Skin epidermis (tissue), 12 donors: ENCODE results near the gene RNPC3.

Experiments
- H3K27ac ChIP-seq, 21 experiments: fragments of 200-600 bp; sonication (generic) in 11 of 21; one replicate each; pipeline ENCODE4 v1.5.0; 2020; ENCODE audit warnings: mild to moderate bottlenecking in 3 of 21, inconsistent platforms in 2 of 21, moderate library complexity in 2 of 21
- H3K4me3 ChIP-seq, 7 experiments: fragments of 200-600 bp; sonication (generic) in 2 of 7; one replicate each; pipeline ENCODE4 v1.5.0; 2020; ENCODE audit warnings: inconsistent platforms in 2 of 7, mild to moderate bottlenecking in 2 of 7, moderate library complexity in 1 of 7

RNPC3 gene

DNA sequence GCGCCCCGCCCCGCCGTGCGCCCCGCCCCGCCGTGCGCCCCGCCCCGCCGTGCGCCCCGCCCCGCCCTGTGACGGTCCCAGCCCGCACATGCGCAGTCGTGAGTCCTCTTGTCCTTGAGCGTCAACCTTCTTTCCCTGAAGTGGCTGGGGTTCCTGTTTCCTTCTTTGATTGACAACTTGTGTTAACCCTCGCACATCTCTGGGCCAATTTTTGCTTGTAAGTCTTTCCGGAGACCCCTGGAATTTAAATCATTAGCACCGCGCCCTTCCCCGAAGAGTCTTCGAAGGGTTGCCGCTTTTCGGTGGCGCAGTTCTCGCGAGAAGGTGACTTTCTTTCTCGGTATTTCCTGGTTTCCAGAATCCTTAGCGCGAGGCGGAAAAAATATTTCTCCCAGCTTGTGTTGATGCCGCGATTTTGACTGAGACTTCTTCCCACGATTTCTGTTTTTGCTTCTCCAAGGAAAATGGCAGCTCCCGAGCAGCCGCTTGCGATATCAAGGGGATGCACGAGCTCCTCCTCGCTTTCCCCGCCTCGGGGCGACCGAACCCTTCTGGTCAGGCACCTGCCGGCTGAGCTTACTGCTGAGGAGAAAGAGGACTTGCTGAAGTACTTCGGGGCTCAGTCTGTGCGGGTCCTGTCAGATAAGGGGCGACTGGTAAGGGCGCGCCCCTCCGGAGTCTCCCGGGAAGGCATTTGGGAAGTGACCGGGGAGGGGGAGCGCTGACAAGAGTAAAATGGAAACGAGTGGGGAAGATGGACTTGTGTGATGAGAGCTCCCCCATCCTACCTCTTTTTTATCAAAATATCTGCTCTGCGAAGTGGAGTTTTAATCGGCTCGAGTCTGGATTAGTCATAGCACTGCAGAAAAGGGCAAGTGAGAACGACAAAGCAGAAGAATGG, at the start of gene RNPC3:
Gene RNPC3, plus strand, starts transcription at position 93 of the 901 bp plus-strand sequence. Its CDS starts 372 bp downstream, at position 465.
- H3K4me3 ChIP-seq = peak within 1 kb of the TSS; percentile 57 to 90 (median 82)
- peak within 1 kb of the TSS; percentile 83 to 98 (median 95) for H3K27ac ChIP-seq

DNA sequence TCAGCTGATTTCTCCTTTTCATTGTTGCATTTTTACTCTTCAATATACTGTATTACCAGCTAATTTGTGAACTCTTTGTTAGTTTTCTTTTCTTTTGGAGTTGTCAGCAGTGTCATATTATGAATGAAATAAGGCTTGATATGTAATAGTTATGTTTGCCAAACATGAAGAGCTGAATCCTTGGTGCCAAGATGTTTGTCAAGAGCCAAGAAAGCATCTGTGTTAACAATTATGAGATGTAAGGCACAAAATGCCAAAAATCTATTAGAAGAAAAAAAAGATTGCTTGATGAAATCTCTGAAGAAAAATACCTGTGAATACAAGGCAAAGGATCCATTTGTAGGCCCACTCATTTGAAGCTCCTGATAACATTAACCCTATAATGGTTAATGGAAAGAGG, 48.4 kb upstream of the RNPC3 start:
- Histone ChIP-seq H3K27ac (no peak overlapping the region), H3K4me3 (no peak overlapping the region)

GRCh38 chr1:103489935-103490334, 35.6 kb upstream of the RNPC3 start:
- Histone ChIP-seq H3K27ac (no peak overlapping the region), H3K4me3 (no peak overlapping the region)

GRCh38 chr1:103492003-103492625, 33.4 kb upstream of the RNPC3 start:
- H3K4me3 ChIP-seq = no peak overlapping the region
- no peak overlapping the region for H3K27ac ChIP-seq

DNA sequence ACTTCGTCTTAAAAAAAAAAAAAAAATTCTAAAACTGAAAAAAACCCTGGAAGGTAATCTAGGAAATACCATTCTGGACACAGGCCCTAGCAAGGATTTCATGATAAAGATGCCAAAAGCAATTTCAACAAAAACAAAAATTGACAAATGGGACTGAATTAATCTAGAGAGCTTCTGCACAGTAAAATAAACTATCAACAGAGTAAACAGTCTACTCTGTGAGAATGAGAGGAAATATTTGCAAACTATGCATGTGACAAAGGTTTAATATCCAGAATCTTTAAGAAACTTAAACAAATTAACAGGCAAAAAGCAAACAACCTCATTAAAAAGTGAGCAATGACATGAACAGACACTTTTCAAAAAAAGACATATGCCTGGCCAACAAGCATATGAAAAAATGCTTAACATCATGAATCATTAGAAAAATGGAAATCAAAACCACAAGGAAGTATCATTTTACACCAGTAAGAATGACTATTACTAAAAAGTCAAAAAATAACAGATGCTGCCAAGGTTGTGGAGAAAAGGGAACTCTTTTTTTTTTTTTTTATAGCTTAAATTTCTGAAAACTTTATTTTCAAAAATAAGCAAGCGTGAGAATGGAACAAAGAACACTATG, 29.4 kb upstream of the RNPC3 start:
- no peak overlapping the region for H3K27ac ChIP-seq
- no peak overlapping the region for H3K4me3 ChIP-seq

- H3K27ac ChIP-seq = no peak overlapping the region
- no peak overlapping the region for H3K4me3 ChIP-seq
Observed at GRCh38 chr1:103497404-103497803, 28.1 kb upstream of the RNPC3 start.

- H3K4me3 ChIP-seq = no peak overlapping the region
Observed at GRCh38 chr1:103509250-103509649, 16.2 kb upstream of the RNPC3 start.

DNA sequence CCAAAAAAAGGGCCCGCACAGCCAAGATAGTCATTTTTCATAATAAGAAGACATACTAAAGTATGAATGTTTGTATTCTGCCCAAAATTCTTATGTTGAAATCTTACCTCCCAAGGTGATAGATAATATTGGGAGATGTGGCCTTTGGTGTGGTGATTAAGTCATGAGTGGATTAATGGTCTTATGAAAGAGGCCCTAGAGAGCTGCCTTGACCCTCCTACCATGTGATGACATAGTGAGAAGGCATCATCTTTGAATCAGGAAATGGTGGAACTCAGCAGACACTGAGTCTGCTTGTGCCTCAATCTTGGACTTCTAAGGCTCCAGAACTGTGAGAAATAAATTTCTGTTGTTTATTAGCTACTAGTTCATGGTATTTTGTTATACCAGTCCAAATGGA, 11.8 kb upstream of the RNPC3 start:
- Histone ChIP-seq H3K27ac (no peak overlapping the region), H3K4me3 (no peak overlapping the region)

More at GRCh38 chr1:103509250-103509649, 16.2 kb upstream of the RNPC3 start:
- H3K27ac ChIP-seq = no peak overlapping the region

DNA sequence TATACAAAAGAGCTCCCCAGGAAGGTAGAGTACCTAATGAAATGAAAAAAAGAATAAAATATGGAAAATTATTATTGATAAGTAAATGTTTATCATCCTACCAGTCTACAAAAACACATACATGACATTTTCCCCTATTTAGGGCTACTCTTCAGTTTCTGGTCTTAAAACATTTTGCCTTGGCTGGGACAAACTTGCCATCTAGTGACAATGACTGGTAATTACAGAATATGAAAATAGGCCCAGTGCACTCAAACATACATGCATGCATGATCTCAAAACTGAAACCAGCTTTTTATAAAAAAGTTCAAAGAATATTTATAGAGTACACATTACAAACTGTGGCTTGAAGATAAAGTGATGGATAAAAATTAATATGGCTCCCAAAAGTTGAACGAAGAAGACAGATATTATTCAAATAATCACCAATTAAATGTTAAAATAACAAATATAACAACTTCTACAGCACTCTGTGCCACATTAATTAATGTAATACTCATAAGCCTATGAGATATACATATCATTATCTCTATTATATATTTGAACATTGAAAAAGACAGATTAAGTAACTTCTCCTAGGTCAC, 10.5 kb upstream of the RNPC3 start:
- H3K4me3 ChIP-seq = no peak overlapping the region

GRCh38 chr1:103516283-103516682, 9.2 kb upstream of the RNPC3 start:
- Histone ChIP-seq H3K4me3 (no peak overlapping the region), H3K27ac (no peak overlapping the region)

More for the DNA sequence above, 10.5 kb upstream of the RNPC3 start:
- H3K27ac ChIP-seq = no peak overlapping the region

GRCh38 chr1:103516693-103517092, 8.8 kb upstream of the RNPC3 start:
- Histone ChIP-seq H3K27ac (no peak overlapping the region), H3K4me3 (no peak overlapping the region)

- no peak overlapping the region for H3K27ac ChIP-seq
- no peak overlapping the region for H3K4me3 ChIP-seq
Observed at GRCh38 chr1:103517380-103518047, 8.0 kb upstream of the RNPC3 start.

DNA sequence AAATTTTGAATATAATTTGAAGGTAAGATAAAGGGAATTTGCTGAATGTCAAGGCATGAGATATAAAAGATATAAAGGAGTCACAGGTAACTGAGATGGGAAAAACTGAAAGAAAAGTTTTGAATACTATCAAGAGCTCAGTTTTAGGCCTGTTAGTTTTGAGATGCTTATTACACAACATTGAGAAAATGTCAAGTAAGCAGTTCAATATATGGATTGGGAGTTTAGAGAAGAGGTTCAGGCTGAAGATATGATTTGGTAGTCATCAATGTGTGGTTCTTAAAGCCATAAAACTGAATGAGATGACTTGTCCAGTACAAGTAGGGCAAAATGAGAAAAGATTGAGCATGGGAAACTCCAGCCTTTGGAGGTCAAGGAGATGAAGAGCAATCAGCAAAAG, 4.7 kb upstream of the RNPC3 start:
- no peak overlapping the region for H3K4me3 ChIP-seq
- H3K27ac ChIP-seq = no peak overlapping the region

DNA sequence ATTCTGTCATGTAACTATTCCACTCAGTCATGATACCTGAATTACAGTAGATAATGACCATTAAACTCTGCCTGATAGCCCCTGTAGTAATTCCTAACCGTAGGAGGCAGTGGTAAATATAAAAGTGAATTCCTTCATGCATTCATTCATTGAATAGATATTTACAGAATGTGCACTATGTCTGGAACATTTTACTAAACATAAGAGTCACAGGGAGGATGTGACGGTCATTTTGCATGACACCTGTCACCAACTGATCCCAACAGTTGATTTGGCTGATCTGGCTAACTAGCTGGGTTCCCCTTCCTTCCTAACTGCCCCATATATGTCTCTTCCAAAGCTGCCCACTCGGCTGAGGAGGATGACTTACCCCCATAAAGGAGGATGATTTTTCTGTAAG, 2.2 kb upstream of the RNPC3 start:
- Histone ChIP-seq H3K4me3 (no peak overlapping the region), H3K27ac (no peak overlapping the region)

GRCh38 chr1:103525114-103525606, 339 bp upstream of the RNPC3 start:
- H3K4me3 ChIP-seq = peak overlapping the region in 5 of 7 experiments; percentile 13 to 82 (median 34)
- no peak overlapping the region for H3K27ac ChIP-seq

DNA sequence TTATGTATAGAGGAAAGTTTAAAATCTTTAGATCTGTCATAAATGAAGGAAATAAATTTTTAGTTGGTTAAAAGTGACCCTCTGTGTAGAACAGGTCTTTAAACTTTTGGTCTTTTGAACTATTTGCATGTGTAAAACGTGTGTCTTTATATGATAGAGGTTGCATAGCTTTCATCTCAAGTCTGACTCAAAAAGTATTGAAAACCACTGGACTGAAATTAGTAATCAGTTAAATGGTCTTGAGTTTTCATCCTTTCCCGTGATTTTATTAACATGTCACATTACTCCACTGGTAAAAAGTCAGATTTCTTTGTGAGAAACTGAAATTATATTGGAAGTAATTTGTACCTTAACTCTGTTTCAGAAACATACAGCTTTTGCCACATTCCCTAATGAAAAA, 1.8 kb downstream of the RNPC3 start:
- H3K27ac ChIP-seq = peak overlapping the region in 1 of 21 experiments; percentile 95
- H3K4me3 ChIP-seq = peak overlapping the region in 1 of 7 experiments; percentile 83

DNA sequence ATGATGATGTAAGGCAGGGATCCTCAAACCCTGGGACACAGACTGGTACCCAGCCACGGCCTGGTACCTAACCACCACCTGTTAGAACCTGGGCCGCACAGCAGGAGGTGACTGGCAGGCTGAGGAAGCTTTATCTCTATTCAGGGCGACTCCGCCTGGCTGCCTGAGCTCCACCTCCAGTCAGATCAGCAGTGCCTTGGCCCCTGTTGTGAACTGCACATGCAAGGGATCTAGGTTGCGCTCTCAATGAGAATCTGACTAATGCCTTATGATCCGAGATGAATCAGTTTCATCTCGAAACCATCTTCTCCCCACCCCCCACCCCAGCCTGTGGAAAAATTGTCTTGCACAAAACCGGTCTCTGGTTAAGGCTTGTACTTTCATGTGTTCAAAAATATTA, 4.2 kb downstream of the RNPC3 start:
- Histone ChIP-seq H3K27ac (no peak overlapping the region), H3K4me3 (no peak overlapping the region)

DNA sequence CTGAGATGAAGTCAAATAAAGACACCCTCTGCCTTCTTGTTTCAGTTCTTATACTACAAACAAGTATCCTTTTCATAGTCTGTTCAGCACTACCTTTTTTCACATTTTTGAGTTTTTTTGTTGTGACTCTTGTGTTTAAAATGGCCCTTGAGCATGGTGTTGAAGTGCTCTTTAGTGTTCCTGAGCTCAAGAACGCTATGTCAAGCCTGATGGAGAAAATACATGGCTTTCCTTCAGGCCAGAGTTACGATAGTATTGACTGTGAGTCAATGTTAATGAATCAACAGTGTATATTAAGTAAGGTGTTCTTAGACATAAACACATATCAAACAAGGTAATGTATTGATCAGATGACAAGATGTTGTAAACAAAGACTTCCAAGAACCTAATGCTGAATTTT, 12.7 kb downstream of the RNPC3 start:
- H3K4me3 ChIP-seq = no peak overlapping the region
- no peak overlapping the region for H3K27ac ChIP-seq

DNA sequence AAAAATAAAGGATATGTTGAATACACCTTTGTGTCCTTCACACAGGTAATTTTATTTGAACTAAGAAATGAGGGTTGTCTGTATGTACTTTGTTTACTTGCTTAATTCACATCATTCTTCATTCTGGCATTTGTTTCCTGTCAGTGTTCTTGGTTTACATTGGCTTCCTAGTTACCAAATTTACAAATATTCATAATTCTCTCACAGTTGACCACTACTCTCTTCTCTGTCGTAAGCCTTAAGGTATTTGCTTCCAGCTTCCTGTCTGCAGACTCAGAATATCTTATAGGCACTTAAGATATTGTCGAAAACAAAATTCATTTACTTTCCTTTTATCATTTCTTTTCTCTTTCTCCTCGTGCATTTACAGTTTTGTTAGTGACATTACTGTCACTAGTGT, 15.9 kb downstream of the RNPC3 start:
- Histone ChIP-seq H3K27ac (no peak overlapping the region), H3K4me3 (no peak overlapping the region)

DNA sequence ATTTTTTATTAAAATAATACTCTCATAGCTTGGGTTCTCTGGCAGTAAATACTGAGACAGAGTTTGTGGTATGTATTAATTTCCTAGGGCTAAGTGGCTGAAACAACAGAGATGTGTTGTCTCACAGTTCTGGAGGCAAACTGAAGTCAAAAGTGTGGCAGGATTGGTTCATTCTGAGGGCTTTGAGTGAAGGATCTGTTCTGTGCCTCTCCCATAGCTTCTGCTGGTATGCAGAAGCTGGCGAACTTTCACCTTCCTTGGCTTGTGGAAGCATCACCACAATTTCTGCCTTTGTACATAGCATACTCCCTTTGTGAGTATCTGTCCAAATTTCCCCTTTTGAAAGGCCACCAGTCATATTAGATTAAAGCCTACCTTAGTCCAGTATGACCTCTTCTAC, 21.0 kb downstream of the RNPC3 start:
- H3K4me3 ChIP-seq = no peak overlapping the region
- H3K27ac ChIP-seq = no peak overlapping the region
